K562 (cell line): ENCODE data around the gene MUC5AC. TPM values are rescaled to one million over a fixed set of nuclear protein-coding genes. Genes with fewer than 3 reads are reported as not detected.

Source experiments
- ATAC-seq: fragments of 200-7000 bp; cut with Tn5 transposase; 3 replicates; pipeline ENCODE4 v1.9.1; 2020; ENCODE audit warnings: moderate library complexity
- BruUV-seq: library from RNA; stranded (reverse); fragments of 400-500 nt; replicated peaks from 2 replicates; lab custom pipeline; 2021; lab: Mats Ljungman, UMichigan
- CTCF ChIA-PET: fragments of 300-600 bp; formaldehyde crosslinking; extraction: SDS; loops from one replicate; lab custom pipeline; 2021; ENCODE audit warnings: low intra/inter-chr PET ratio; lab: Yijun Ruan, JAX
- POLR2A ChIA-PET: fragments of 300-600, 350-650 bp; sonication (Branson Sonifier 250); formaldehyde crosslinking; extraction: SDS; loops from one replicate; lab custom pipeline; 2021; ENCODE audit warnings: antibody characterized with exemption, inconsistent platforms; lab: Yijun Ruan, JAX
- DNase-seq, 4 experiments: peaks; one replicate each; pipeline versions ENCODE4 v3.0.0 to v3.0.0-alpha.2; 2011 to 2018; ENCODE audit warnings: low spot score in 3 of 4, mixed read lengths in 3 of 4; ENCODE audit errors: extremely low read depth in 1 of 4
- FAIRE-seq: peaks from 2 replicates; lab custom pipeline; 2011; peaks lifted over from hg19 to GRCh38; lab: Jason Lieb, UNC
- H2AFZ ChIP-seq: 2 replicates; pipeline ENCODE4 v1.6.0; 2011; ENCODE audit warnings: low read depth, low read length, control low read depth, inconsistent platforms
- H3K27ac ChIP-seq: fragments of 200-600 bp; 3 replicates; pipeline ENCODE4 v1.8.0; 2011; ENCODE audit warnings: low read depth, mild to moderate bottlenecking, control low read depth, inconsistent platforms, low read length, moderate library complexity, mixed read lengths; ENCODE audit errors: extremely low read depth
- H3K27me3 ChIP-seq, 2 experiments: fragments of 300-600 bp in 1 of 2; 2 replicates in 1 of 2; 3 replicates in 1 of 2; pipeline versions ENCODE4 v1.6.0 to v1.8.0; 2011; ENCODE audit warnings: inconsistent platforms in 2 of 2, low read length in 2 of 2, mild to moderate bottlenecking in 1 of 2, mixed read lengths in 1 of 2, moderate library complexity in 1 of 2; ENCODE audit not compliant: control insufficient read depth in 2 of 2, insufficient read depth in 2 of 2
- H3K36me3 ChIP-seq: fragments of 300-600 bp; 3 replicates; pipeline ENCODE4 v1.8.0; 2011; ENCODE audit warnings: mild to moderate bottlenecking, low read length, inconsistent platforms; ENCODE audit not compliant: control insufficient read depth, insufficient read depth
- H3K4me1 ChIP-seq, 2 experiments: fragments of 200-600 bp in 1 of 2; replicated peaks in 1 of 2; 2 replicates in 1 of 2; 3 replicates in 1 of 2; pipeline versions ENCODE4 v1.5.1 to v1.8.0; 2011; ENCODE audit warnings: inconsistent platforms in 2 of 2, low read length in 2 of 2, mild to moderate bottlenecking in 1 of 2, mixed read lengths in 1 of 2, moderate library complexity in 1 of 2; ENCODE audit not compliant: control insufficient read depth in 2 of 2, insufficient read depth in 2 of 2
- H3K4me2 ChIP-seq: 2 replicates; pipeline ENCODE4 v1.6.1; 2011; ENCODE audit warnings: low read length, control low read depth, inconsistent platforms, mixed read lengths; ENCODE audit not compliant: insufficient read depth
- H3K4me3 ChIP-seq: fragments of 200-600 bp; sonication (generic), shearing (Covaris generic); 2 replicates; pipeline ENCODE4 v1.5.1; 2016; ENCODE audit warnings: control low read depth, inconsistent platforms
- H3K79me2 ChIP-seq: fragments of 200-600 bp; 3 replicates; pipeline ENCODE4 v1.8.0; 2011; ENCODE audit warnings: low read length, inconsistent platforms; ENCODE audit not compliant: control insufficient read depth, insufficient read depth
- H3K9ac ChIP-seq, 2 experiments: 2 replicates each; pipeline versions ENCODE4 v1.6.0 to v1.6.1; 2011; ENCODE audit warnings: low read depth in 2 of 2, low read length in 2 of 2, control low read depth in 1 of 2, inconsistent platforms in 1 of 2, mild to moderate bottlenecking in 1 of 2, mixed read lengths in 1 of 2; ENCODE audit not compliant: insufficient read depth in 1 of 2
- H3K9me1 ChIP-seq: one replicate; pipeline ENCODE4 v1.6.0; 2011; ENCODE audit warnings: inconsistent platforms, mild to moderate bottlenecking, low read length, moderate library complexity; ENCODE audit not compliant: control insufficient read depth, insufficient read depth
- H3K9me3 ChIP-seq: replicated peaks from 2 replicates; pipeline ENCODE4 v1.5.1; 2011; ENCODE audit warnings: low read depth, low read length, inconsistent platforms; ENCODE audit not compliant: control insufficient read depth, insufficient read depth
- H4K20me1 ChIP-seq: replicated peaks from 2 replicates; pipeline ENCODE4 v1.6.1; 2011; ENCODE audit warnings: low read length, inconsistent platforms, mixed read lengths; ENCODE audit not compliant: control insufficient read depth, insufficient read depth
- CAMTA2 ChIP-seq: fragments of 250-450 bp; sonication (Bioruptor Pico); conservative IDR thresholded peaks from 2 replicates; pipeline ENCODE4 v1.5.1; 2022
- CREB1 ChIP-seq, 2 experiments: sonication (generic) in 1 of 2; formaldehyde crosslinking in 1 of 2; IDR thresholded peaks; 2 replicates each; pipeline versions ENCODE4 v1.6.1 to v1.8.0; 2012 to 2022; ENCODE audit warnings: inconsistent platforms in 1 of 2, mild to moderate bottlenecking in 1 of 2, missing genetic modification reagents in 1 of 2, moderate library complexity in 1 of 2
- ELF2 ChIP-seq: fragments of 250-450 bp; sonication (Bioruptor Pico); IDR thresholded peaks from 2 replicates; pipeline ENCODE4 v1.5.0; 2021; ENCODE audit warnings: mild to moderate bottlenecking
- MYC ChIP-seq, 2 experiments: fragments of 250-450 bp in 1 of 2; sonication (Bioruptor Pico) in 1 of 2; IDR thresholded peaks; 2 replicates each; pipeline versions ENCODE4 v1.5.1 to v1.6.1; 2012 to 2021; ENCODE audit warnings: low read depth in 2 of 2, borderline replicate concordance in 1 of 2, improper control_type of control experiment in 1 of 2, low read length in 1 of 2, mild to moderate bottlenecking in 1 of 2, moderate library complexity in 1 of 2
- NFIX ChIP-seq: fragments of 250-450 bp; sonication (Bioruptor Pico); IDR thresholded peaks from 2 replicates; pipeline ENCODE4 v1.4.0; 2020; ENCODE audit warnings: low read depth, mild to moderate bottlenecking, moderate library complexity
- RBM17 ChIP-seq: fragments of 200-400 bp; formaldehyde crosslinking; IDR thresholded peaks from 2 replicates; pipeline ENCODE4 v1.6.1; 2017; ENCODE audit warnings: low read depth, mild to moderate bottlenecking, low read length, borderline replicate concordance
- SIN3B ChIP-seq: fragments of 450-650 bp; IDR thresholded peaks from 2 replicates; pipeline ENCODE4 v1.6.1; 2017; ENCODE audit warnings: low read depth, mild to moderate bottlenecking, moderate library complexity
- SNIP1 ChIP-seq: fragments of 450-650 bp; IDR thresholded peaks from 2 replicates; pipeline ENCODE4 v1.7.1; 2017; ENCODE audit warnings: low read depth, mild to moderate bottlenecking
- SRSF9 ChIP-seq: fragments of 200-400 bp; formaldehyde crosslinking; IDR thresholded peaks from 2 replicates; pipeline ENCODE4 v1.6.1; 2017; ENCODE audit warnings: low read depth, low read length, borderline replicate concordance
- SUPT5H ChIP-seq: fragments of 450-650 bp; IDR thresholded peaks from 2 replicates; pipeline ENCODE4 v1.6.1; 2016
- TCF15 ChIP-seq: fragments of 250-450 bp; sonication (Bioruptor Pico); IDR thresholded peaks from 2 replicates; pipeline ENCODE4 v1.8.0; 2022; ENCODE audit warnings: moderate library complexity, mild to moderate bottlenecking, inconsistent platforms
- TCF7L2 ChIP-seq: fragments of 150-350 bp; IDR thresholded peaks from 2 replicates; pipeline ENCODE4 v1.6.1; 2016; ENCODE audit warnings: low read depth, mild to moderate bottlenecking, low read length, moderate library complexity
- ZFPM2 ChIP-seq: fragments of 250-450 bp; sonication (Bioruptor Pico); IDR thresholded peaks from 2 replicates; pipeline ENCODE4 v1.5.1; 2022; ENCODE audit warnings: mild to moderate bottlenecking
- ZNF146 ChIP-seq: IDR thresholded peaks from one replicate; pipeline ENCODE4 v1.6.1; 2018; ENCODE audit warnings: missing compliant biosample characterization; ENCODE audit not compliant: unreplicated experiment
- ZNF24 ChIP-seq: fragments of 450-650 bp; IDR thresholded peaks from 2 replicates; pipeline ENCODE4 v1.6.1; 2016
- ZNF584 ChIP-seq: fragments of 200-800 bp; sonication (Bioruptor generic); IDR thresholded peaks from 2 replicates; pipeline ENCODE4 v1.6.1; 2016; ENCODE audit warnings: low read depth, mild to moderate bottlenecking, missing genetic modification characterization, missing compliant biosample characterization
- WGBS: fragments of 100-300 bp; shearing (Covaris generic); methylation state at CpG from one replicate; pipeline ENCODE4 v1.1.6; 2016; ENCODE audit warnings: low coverage, mixed read lengths; ENCODE audit not compliant: insufficient coverage; ENCODE audit errors: missing lambda C conversion rate; 5-methylcytosine and 5-hydroxymethylcytosine counted together
- in situ Hi-C: fragments of 300-500 bp; cut with MboI; formaldehyde crosslinking; loops from 4 replicates; pipeline ENCODE4 v1.15.0; 2018; ENCODE audit warnings: inconsistent platforms, mixed read lengths
- intact Hi-C: fragments of 100-400 bp; cut with micrococcal nuclease; formaldehyde crosslinking; loops from 2 replicates; pipeline ENCODE4 v1.14.2; 2022
- polyA plus RNA-seq, 8 experiments: library from polyadenylated mRNA; depleted of rRNA in 4 of 8; stranded (reverse) in 5 of 8; unstranded in 3 of 8; fragments of >200 nt; fragmentation: Nextera tagmentation in 2 of 8; fragmentation: Illumina TruSeq in 1 of 8; extraction: Ambion mirVana in 2 of 8; extraction: Trizol in 1 of 8; gene quantifications; 2 replicates each; pipeline versions ENCODE4 v1.2.1 to v1.2.3, GENCODE V29; 2011 to 2014; ENCODE audit warnings: inconsistent platforms in 1 of 8, missing spikeins in 1 of 8
- total RNA-seq, 7 experiments: library from RNA; depleted of rRNA in 6 of 7; stranded (reverse); fragments of >200 nt in 6 of 7; fragmentation: Illumina TruSeq in 2 of 7; extraction: Trizol in 2 of 7; gene quantifications; 2 replicates each; pipeline versions ENCODE4 v1.2.1 to v1.2.3, GENCODE V29; 2011 to 2021; ENCODE audit warnings: low replicate concordance in 1 of 7

MUC5AC gene
- total and polyA plus RNA-seq, 9 of the 15 experiments (the other 6 are each of a cell fraction or from before 2014, with no cell fraction given), result not detected

- FAIRE-seq (no peak), ATAC-seq (no peak), DNase-seq (peak in 1 of 4 experiments; percentile 8)
- H3K9me1 ChIP-seq, result peaks cover 2% of the 10 kb centered on the region
- H3K79me2 ChIP-seq, result no peaks in the 10 kb centered on the region
- peaks cover 0 to 51% of the 10 kb centered on the region in 2 experiments; a peak in 2 of 5 replicates for H3K27me3 ChIP-seq
- 37% methylated on average over 2 of the region's 18 CpGs for WGBS
- TF ChIP-seq ZNF24, result no peak
- TF ChIP-seq TCF15 (CRISPR knock-in tag), result no peak
- in situ Hi-C loops, result no loop called here
- no peaks in the 10 kb centered on the region for H3K36me3 ChIP-seq
- no TSS peak for BruUV-seq
- H3K4me1 ChIP-seq, result peaks cover 0 to 73% of the 10 kb centered on the region in 2 experiments; a peak in 2 of 5 replicates
- H2AFZ ChIP-seq, result no peak overlapping the region
- intact Hi-C loops, result no loop called here
- H3K4me2 ChIP-seq, result no peak overlapping the region
- CTCF ChIA-PET, result no interaction called here
- H3K27ac ChIP-seq, result no peak overlapping the region
- H4K20me1 ChIP-seq, result 0 out of 2 replicates have a peak, but pooled peaks cover 6% of the 10 kb centered on the region
- H3K9ac ChIP-seq, result no peak overlapping the region
- POLR2A ChIA-PET, result no interaction called here
- H3K4me3 ChIP-seq, result no peak overlapping the region
- H3K9me3 ChIP-seq, result no peaks in the 10 kb centered on the region
Measured at GRCh38 chr11:1228921-1229451, 71.2 kb downstream of the MUC5AC start.

- no peak overlapping the region for H3K27ac ChIP-seq
- H3K9me1 ChIP-seq, result peaks cover 2% of the 10 kb centered on the region
- no peak overlapping the region for H3K4me3 ChIP-seq
- no peaks in the 10 kb centered on the region for H3K9me3 ChIP-seq
- peaks cover 0 to 70% of the 10 kb centered on the region in 2 experiments; a peak in 2 of 5 replicates for H3K4me1 ChIP-seq
- peaks cover 0 to 55% of the 10 kb centered on the region in 2 experiments; a peak in 2 of 5 replicates for H3K27me3 ChIP-seq
- intact Hi-C loops, result no loop called here
- 12% methylated on average over 19 of the region's 27 CpGs for WGBS
- H3K36me3 ChIP-seq, result no peaks in the 10 kb centered on the region
- POLR2A ChIA-PET, result no interaction called here
- no peak overlapping the region for H2AFZ ChIP-seq
- H4K20me1 ChIP-seq, result 0 out of 2 replicates have a peak, but pooled peaks cover 6% of the 10 kb centered on the region
- CTCF ChIA-PET, result no interaction called here
- no peak overlapping the region for H3K9ac ChIP-seq
- FAIRE-seq, result no peak
- ATAC-seq, result no peak
- BruUV-seq, result no TSS peak
- peak in 1 of 4 experiments; percentile 7 for DNase-seq
- in situ Hi-C loops, result no loop called here
- no peaks in the 10 kb centered on the region for H3K79me2 ChIP-seq
- H3K4me2 ChIP-seq, result no peak overlapping the region
- TF ChIP-seq SNIP1, result no peak
- no peak for TF ChIP-seq MYC (IDR thresholded peaks at IDR 0.05; ENCODE audit: low read depth, low read length)
- TF ChIP-seq MYC (CRISPR knock-in tag; IDR thresholded peaks at IDR 0.05; ENCODE audit: borderline replicate concordance, low read depth), result no peak
- TF ChIP-seq ELF2 (CRISPR knock-in tag), result no peak
- no peak for TF ChIP-seq RBM17
- no peak for TF ChIP-seq TCF7L2
- no peak for TF ChIP-seq NFIX
- no peak for TF ChIP-seq ZNF584 (CRISPR knock-in tag)
- no peak for TF ChIP-seq CAMTA2 (CRISPR knock-in tag)
- TF ChIP-seq CREB1 (IDR thresholded peaks at IDR 0.05), result no peak
- TF ChIP-seq CREB1 (CRISPR knock-in tag; IDR thresholded peaks at IDR 0.05), result no peak
- TF ChIP-seq SIN3B, result no peak
- TF ChIP-seq SRSF9, result no peak
- TF ChIP-seq ZFPM2 (CRISPR knock-in tag), result no peak
- TF ChIP-seq ZNF146 (CRISPR knock-in tag), result no peak
- no peak for TF ChIP-seq SUPT5H
Measured at GRCh38 chr11:1229471-1230120, 71.8 kb downstream of the MUC5AC start.
